ENCODE results near the gene GNLY. TPM values are rescaled to one million over a fixed set of nuclear protein-coding genes. Genes with fewer than 3 reads are reported as not detected.

GNLY gene
- total RNA-seq, 1 experiment from 2014 or later, result not detected

- Histone ChIP-seq H3K9me3 (ENCODE audit: low read length) (no peaks in the 10 kb centered on the region), H3F3A (ENCODE audit: low read length, unreplicated experiment) (peaks cover 3% of the 10 kb centered on the region), H4K20me1 (ENCODE audit: low read length) (no peaks in the 10 kb centered on the region; the same call in 1 of the 2 replicates), H2AFZ (ENCODE audit: low read length) (no peak overlapping the region), H3K4me2 (ENCODE audit: low read length) (peak overlapping the region; percentile 51), H3K9ac (ENCODE audit: low read length) (peak overlapping the region; percentile 17; the same call in 1 of the 2 replicates), H3K27me3 (ENCODE audit: low read length) (no peaks in the 10 kb centered on the region), H3K27ac (ENCODE audit: low read length) (peak overlapping the region; percentile 82), H3K36me3 (ENCODE audit: low read depth, low read length) (peaks cover 66% of the 10 kb centered on the region), H3K9me2 (replicated peaks; ENCODE audit: low read length) (no peaks in the 10 kb centered on the region), H3K79me2 (ENCODE audit: low read length) (no peaks in the 10 kb centered on the region), H3K4me1 (ENCODE audit: insufficient read depth, low read length) (peaks cover 27% of the 10 kb centered on the region), H3K4me3 (ENCODE audit: low read length) (no peak overlapping the region)
- ATAC-seq (peak; percentile 83), DNase-seq (peak; percentile 83)
- BruUV-seq (replicated peaks), result no TSS peak
- POLR2A ChIA-PET (ENCODE audit: unreplicated experiment), result no interaction called here
- CTCF ChIA-PET, result interaction anchor here (0.6 to 0.7 kb wide), 3 partner anchors 12 to 55 kb away, joined by 3 to 6 read pairs (median 4); partner anchors contain the start of gene RNF181
- TF ChIP-seq EZH2 (IDR thresholded peaks at IDR 0.05; ENCODE audit: low read length, unreplicated experiment) (no peak), CTCF (conservative IDR thresholded peaks at IDR 0.05; ENCODE audit: low read depth, low read length) (no peak), EZH2phosphoT487 (IDR thresholded peaks at IDR 0.05; ENCODE audit: borderline replicate concordance, low read length) (no peak)
- intact Hi-C loops (cut with micrococcal nuclease), result loop anchor here (10.0 kb wide), 1 partner anchor 165 kb away; no protein-coding TSS in a partner anchor
Measured at GRCh38 chr2:85649201-85650190, 44.7 kb upstream of the GNLY start.

GRCh38 chr2:85650456-85650855 lies 43.7 kb upstream of the GNLY start:
- Histone ChIP-seq H3K9me3 (ENCODE audit: low read length) (no peaks in the 10 kb centered on the region), H3K79me2 (ENCODE audit: low read length) (no peaks in the 10 kb centered on the region), H2AFZ (ENCODE audit: low read length) (no peak overlapping the region), H3K4me2 (ENCODE audit: low read length) (no peak overlapping the region), H3F3A (ENCODE audit: low read length, unreplicated experiment) (peaks cover 3% of the 10 kb centered on the region), H3K27ac (ENCODE audit: low read length) (0 out of 2 replicates have a peak overlapping the region, but pooled peaks have one; percentile 11), H3K36me3 (ENCODE audit: low read depth, low read length) (peaks cover 58% of the 10 kb centered on the region), H3K4me1 (ENCODE audit: insufficient read depth, low read length) (peaks cover 27% of the 10 kb centered on the region), H3K9ac (ENCODE audit: low read length) (no peak overlapping the region), H4K20me1 (ENCODE audit: low read length) (no peaks in the 10 kb centered on the region; the same call in 1 of the 2 replicates), H3K27me3 (ENCODE audit: low read length) (no peaks in the 10 kb centered on the region), H3K9me2 (replicated peaks; ENCODE audit: low read length) (no peaks in the 10 kb centered on the region), H3K4me3 (ENCODE audit: low read length) (no peak overlapping the region)
- DNase-seq (no peak), ATAC-seq (no peak)
- no TSS peak for BruUV-seq (replicated peaks)
- no peak for TF ChIP-seq EZH2 (IDR thresholded peaks at IDR 0.05; ENCODE audit: low read length, unreplicated experiment)
- TF ChIP-seq CTCF (conservative IDR thresholded peaks at IDR 0.05; ENCODE audit: low read depth, low read length), result no peak
- TF ChIP-seq EZH2phosphoT487 (IDR thresholded peaks at IDR 0.05; ENCODE audit: borderline replicate concordance, low read length), result no peak
- intact Hi-C loops (cut with micrococcal nuclease), result no loop called here
- CTCF ChIA-PET, result no interaction called here
- POLR2A ChIA-PET (ENCODE audit: unreplicated experiment), result no interaction called here

Measured in PC-3 (cell line).